GM18858 (cell line): ENCODE measurements around the gene PACSIN3.
A peak's percentile ranks its signal among the peaks of the same experiment; 100 is the strongest.

Experiments
- ATAC-seq: cut with Tn5 transposase; IDR thresholded peaks from one replicate; pipeline ENCODE4 v1.9.1; 2021; ENCODE audit not compliant: unreplicated experiment

PACSIN3 gene

DNA sequence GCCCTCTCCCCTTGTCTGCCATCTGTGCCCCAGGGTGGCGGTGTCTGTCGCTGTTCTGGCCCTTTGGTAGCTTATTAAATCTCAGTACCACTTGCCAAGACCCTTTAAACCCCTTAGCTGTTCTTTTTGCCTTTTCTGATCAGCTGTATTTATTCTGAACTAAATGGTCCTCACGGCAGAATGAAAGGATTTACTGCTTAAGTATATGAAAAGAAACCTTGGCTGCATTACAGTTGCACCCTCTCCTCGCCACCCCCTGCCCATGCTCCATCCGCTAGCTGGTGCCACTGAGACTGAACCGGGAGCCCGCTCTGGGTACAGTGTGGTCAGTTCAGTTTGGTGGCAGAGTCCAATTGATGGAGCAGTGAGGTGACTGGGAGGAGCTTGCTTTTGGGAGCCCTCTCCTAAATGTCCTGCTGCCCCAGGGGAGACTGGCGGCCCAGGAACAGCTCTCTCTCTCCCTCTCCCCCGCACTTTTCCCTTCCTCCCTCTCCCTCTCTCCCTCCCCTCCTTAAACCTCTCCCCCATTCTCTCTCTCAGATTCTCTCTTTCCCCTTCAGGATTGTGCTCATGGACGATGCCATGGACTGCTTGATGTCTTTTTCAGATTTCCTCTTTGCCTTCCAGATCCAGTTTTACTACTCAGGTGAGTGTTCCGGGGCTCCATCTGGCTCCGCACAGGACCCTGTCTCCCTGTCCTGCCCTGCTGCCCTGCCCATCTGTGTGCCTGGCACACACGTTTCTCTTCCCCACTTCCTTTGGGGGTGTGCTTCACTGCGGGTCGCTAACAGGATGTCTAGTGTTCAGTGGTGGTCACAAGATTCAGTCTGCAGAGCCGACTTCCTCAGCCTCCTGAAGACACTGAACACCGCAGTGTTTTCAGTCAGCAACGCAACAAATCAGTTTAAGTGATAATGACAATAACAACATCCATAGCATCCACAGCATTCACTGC is 31.3 kb downstream of the PACSIN3 start:
- no peak for ATAC-seq

DNA sequence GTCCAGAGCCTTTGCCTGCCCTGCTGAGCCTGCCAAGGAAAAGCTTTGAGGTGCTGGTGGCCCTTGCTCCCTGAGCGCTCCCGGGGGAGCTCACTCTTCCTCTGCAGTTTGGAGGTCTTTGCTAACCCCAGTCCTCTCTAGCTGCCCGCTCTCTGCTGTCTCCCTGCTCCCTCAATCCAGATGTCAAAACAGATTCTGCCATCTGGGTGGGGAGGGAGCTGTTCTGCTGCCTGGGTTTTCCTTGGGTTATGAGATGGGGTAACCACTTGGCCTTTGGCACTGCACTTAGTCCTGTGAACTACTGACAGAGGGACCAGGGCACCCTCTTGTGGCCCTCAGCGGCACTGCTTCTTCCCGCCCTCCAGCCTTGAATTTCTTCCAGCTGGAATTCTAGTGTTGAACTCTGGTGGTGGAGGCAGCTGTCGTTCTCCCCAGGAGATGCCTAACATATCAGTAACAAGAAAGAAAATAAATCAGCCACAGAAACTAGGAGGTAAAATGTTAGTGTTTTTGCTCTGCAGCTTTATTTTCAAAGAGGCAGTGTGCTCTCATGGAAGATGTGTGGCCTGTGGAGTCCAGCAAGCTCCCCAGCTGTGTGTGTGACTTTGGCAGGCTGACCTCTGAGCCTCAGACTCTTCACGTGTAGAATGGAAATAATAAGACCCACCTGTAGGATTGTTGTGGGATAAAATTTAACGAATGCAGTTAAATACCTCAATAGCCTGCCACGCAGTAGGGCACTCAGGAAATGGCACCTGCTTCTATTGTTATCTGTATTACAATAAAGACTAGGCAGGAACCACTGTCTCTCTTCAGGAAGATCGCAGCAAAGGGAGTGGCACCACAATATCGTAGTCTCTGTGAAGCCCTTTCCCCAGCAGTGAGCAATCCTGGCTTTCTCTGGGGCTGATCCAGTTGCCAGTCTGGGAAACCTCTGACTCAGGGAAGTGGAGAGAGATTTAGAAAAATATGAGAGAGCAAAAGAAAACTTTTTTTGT is 33.0 kb downstream of the PACSIN3 start:
- peak; percentile 42 for ATAC-seq

DNA sequence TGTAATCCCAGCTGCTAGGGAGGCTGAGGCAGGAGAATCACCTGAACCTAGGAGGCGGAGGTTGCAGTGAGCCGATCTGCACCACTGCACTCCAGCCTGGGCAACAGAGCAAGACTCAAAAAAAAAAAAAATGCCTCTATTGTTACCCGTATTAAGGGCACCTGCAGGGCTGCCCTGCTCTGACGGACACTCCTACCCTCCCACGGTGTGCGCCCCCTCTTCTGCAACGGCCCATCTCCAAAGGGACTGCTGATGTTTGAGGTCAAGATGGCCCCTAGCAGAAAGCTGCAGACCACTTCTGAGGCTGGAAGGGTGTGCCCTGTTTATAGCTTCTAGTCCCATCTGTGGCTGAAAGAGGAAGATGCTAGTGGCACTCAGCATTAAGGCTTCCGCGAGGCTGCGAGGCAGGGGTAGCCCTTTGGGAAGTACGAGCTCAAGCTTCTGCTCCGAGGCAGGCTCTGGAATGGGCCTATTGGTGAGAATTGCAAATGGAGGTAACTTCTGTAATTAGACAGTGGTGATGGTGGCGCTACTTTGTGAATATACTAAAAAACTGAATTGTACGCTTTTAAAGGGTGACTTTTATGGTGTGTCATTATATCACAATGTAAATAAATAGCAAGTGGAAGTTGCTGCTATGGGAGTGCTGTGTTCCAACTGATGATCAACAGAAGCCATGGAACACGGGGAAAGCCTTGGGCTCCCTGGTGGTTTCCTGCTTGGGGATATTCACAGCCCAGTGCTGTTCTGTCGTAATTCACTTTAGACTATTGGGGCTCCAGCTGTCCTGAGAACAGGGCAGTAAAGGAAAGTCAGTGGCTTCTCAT is 33.9 kb downstream of the PACSIN3 start:
- no peak for ATAC-seq

GRCh38 chr11:47149782-47150181 is 36.5 kb downstream of the PACSIN3 start:
- ATAC-seq: no peak

GRCh38 chr11:47148903-47149531 is 37.2 kb downstream of the PACSIN3 start:
- ATAC-seq: no peak

GRCh38 chr11:47148270-47148669 is 38.0 kb downstream of the PACSIN3 start:
- no peak for ATAC-seq

GRCh38 chr11:47147681-47148080 is 38.6 kb downstream of the PACSIN3 start:
- no peak for ATAC-seq

- ATAC-seq: no peak
These were observed 39.0 kb downstream of the PACSIN3 start for GRCh38 chr11:47147250-47147649.

DNA sequence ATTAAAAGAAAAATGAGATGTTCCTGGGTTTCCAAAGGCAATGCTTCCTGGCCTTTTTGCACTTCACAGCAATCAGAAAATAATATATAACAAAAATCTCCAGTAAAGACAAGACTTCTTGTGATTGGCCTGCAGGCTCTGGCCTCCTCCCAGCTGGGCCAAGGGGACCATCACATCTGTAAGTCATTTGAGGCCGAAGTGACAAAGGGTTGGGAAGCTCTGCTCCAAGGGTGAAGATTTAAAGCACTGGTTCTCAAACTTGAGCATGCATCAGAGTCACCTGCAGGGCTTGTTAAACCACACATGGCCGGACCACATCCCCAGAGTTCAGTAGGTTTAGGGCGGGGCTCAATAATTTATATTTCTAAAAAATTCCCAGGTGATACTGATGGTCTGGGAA is 41.7 kb downstream of the PACSIN3 start:
- no peak for ATAC-seq

DNA sequence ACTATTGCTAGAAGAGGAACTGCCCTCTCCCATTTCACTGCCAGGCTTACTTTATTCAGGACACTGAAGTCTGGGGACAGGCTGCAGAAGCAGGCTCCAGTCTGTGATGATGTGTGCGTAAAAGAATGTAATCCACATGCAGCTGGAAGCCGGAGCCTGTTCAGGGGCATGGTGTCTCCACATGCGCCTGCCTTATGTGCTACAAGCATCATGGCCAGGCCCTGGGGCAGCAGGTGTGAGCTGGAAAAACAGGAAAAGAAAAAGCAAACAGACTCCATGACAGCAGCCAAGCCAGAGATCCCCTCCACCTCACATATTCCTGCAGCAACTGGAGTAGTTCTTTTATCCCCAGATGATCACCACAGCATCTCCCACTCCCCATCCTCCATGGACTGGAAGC is 42.9 kb downstream of the PACSIN3 start:
- no peak for ATAC-seq

DNA sequence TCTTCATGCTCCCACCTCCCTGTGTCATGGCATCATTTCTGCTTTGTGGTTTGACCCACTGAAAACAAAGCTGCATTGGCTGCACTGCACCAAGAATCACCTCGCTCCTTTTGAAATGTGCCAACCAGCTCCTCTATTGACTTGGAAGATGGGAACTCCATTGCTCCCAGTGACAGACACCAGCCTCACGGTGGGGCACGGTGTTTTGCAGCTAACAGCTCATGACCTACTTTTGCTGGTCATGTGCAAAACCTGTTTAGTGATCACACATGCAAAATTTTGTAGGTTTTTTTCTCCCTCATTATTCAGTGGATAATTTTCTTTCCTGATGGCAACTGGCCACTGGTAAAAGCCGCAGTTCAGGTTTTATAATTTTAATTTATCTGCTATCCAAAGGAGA is 46.4 kb downstream of the PACSIN3 start:
- no peak for ATAC-seq

GRCh38 chr11:47137476-47137875 is 48.8 kb downstream of the PACSIN3 start:
- ATAC-seq: no peak

- ATAC-seq: no peak
These were observed 49.3 kb downstream of the PACSIN3 start for GRCh38 chr11:47136921-47137320.

DNA sequence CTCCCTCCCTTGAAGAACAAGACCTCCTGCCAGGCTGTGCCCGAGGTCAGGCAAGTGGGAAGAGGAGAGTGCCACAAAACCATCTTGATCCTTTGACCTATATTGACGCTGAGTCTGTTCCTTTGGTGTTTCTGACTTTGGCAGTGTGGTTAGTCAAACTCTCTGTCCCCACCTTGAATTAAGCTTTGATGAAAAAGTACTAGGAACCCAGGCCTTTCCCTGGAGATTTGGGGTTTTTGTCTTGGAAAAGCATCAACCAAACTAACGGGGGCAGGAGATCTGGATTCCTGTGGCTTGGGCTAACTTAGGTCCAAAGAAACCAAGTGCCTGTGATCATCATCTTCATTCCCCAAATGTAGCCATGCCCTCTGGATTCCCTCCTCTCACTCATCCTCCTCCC is 49.9 kb downstream of the PACSIN3 start:
- ATAC-seq: no peak

DNA sequence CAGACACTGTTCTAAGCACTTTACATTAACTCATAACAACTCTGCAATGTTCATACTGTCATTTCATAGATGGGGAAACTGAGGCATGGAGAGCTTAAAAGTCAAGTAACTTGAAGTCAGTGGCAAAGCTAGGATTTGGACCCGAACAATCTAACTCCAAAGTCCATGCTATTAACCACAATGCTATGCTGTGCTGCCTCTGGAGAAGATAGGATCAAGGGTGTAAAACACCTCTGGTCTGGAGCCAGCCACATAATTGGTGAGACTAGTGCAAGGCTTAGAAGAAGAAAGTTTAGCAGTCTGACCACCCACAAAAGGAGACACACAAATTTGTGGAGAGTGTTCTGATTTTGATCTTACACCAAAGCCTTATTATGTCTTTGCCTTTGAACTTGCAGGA is 53.3 kb downstream of the PACSIN3 start:
- no peak for ATAC-seq

DNA sequence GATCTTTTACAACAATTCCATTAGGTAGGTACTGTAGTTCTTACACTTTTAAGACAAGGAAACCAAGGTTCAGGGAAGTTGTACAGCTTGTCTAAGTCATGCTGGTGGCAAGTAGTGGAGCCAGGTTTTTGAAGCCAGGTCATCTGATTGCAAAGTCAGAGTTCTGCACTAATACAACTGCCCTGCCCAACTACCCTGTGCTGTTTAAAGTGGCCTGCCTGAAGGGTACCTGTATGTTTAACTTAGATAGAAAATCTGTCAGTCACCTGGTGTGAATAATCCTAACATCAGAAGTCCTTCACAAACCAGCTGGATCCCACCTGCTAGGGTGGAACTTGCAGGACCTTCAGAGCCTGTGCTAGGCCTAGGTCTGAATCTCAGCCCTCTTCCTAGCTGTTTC is 53.7 kb downstream of the PACSIN3 start:
- no peak for ATAC-seq

DNA sequence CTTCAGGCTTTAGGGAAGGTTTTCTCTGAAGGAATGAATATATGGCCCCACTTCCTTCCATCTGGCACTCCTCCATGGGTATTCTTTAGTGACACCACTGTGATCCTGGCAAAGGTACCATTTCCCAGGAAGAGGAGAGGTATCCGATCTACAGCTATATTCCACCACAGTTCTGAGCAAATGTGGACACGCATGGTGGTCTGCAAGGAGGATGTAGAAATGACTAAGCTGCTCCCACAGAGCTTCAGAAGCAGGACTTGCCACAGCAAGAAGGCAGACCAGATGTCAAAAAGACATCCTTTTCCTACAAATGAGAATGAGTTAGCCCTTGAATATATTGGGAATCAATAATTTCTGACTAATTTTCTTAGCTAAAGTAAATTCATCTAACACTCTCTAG is 55.1 kb downstream of the PACSIN3 start:
- no peak for ATAC-seq

DNA sequence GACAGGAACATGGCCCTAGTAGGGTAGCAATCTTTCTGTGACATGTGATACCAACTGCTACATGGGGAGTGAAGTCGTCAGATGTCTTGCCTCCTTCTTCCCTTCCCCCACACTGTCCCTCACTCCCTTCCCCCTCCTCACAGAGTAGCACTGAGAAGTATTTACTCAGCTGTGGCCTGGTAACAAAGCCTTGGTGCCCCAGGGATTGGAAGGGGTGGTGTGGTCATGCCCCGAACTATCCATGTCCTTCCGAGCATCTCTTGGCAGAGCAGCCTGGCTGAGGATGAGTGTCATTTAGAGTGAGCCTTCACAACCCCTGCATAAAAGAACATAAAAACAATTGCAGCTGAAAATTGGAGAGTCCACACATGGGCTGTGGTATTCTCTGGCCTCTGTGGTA is 55.7 kb downstream of the PACSIN3 start:
- no peak for ATAC-seq
